Endothelial cell of umbilical vein (primary cell): ENCODE results near the gene ZNF385C. TPM values are rescaled to one million over a fixed set of nuclear protein-coding genes. Genes with fewer than 3 reads are reported as not detected.
"Not testable (repeated sequence)": the region's sequence is repeated elsewhere in the genome, so short reads cannot be mapped to it uniquely, and the experiment has no call there.

Source experiments
- BruUV-seq: library from RNA; stranded (reverse); fragments of 400-500 nt; replicated peaks from 2 replicates; lab custom pipeline; 2021; lab: Mats Ljungman, UMichigan
- CTCF ChIA-PET: fragments of 300-600, 350-600 bp; sonication (Branson Sonifier 250); formaldehyde crosslinking; loops from one replicate; lab custom pipeline; 2021; ENCODE audit warnings: antibody characterized with exemption, inconsistent platforms; lab: Charles Lee
- POLR2A ChIA-PET: fragments of 300-600, 350-600 bp; sonication (Branson Sonifier 250); formaldehyde crosslinking; loops from one replicate; lab custom pipeline; 2021; ENCODE audit warnings: antibody characterized with exemption, inconsistent platforms; lab: Charles Lee
- DNase-seq: peaks from one replicate; pipeline ENCODE4 v3.0.0-alpha.2; 2011; ENCODE audit warnings: low read depth, low spot score
- FAIRE-seq: peaks from 2 replicates; lab custom pipeline; 2011; peaks lifted over from hg19 to GRCh38; lab: Jason Lieb, UNC
- H2AFZ ChIP-seq: 2 replicates; pipeline ENCODE4 v1.6.0; 2012; ENCODE audit warnings: low read depth, low read length, control low read depth, inconsistent platforms
- H3K27ac ChIP-seq: 2 replicates; pipeline ENCODE4 v1.5.1; 2011; ENCODE audit warnings: low read depth, mild to moderate bottlenecking, control low read depth, low read length, moderate library complexity; ENCODE audit not compliant: insufficient read depth
- H3K27me3 ChIP-seq, 2 experiments: 2 replicates each; pipeline versions ENCODE4 v1.6.0 to v1.6.1; 2011; ENCODE audit warnings: low read length in 2 of 2, mixed read lengths in 1 of 2; ENCODE audit not compliant: control insufficient read depth in 2 of 2, insufficient read depth in 2 of 2
- H3K36me3 ChIP-seq, 2 experiments: 2 replicates in 1 of 2; 3 replicates in 1 of 2; pipeline ENCODE4 v1.5.1; 2011; ENCODE audit warnings: low read length in 2 of 2, mild to moderate bottlenecking in 1 of 2, moderate library complexity in 1 of 2; ENCODE audit not compliant: control insufficient read depth in 2 of 2, insufficient read depth in 2 of 2; ENCODE audit errors: extremely low read depth in 1 of 2
- H3K4me1 ChIP-seq: 3 replicates; pipeline ENCODE4 v1.5.1; 2011; ENCODE audit warnings: mild to moderate bottlenecking, low read length; ENCODE audit not compliant: control insufficient read depth, insufficient read depth; ENCODE audit errors: extremely low read depth
- H3K4me2 ChIP-seq: 2 replicates; pipeline ENCODE4 v1.6.1; 2011; ENCODE audit warnings: low read length, control low read depth, mixed read lengths; ENCODE audit not compliant: insufficient read depth
- H3K4me3 ChIP-seq, 3 experiments: fragments of 200-600 bp in 1 of 3; sonication (generic), shearing (Covaris generic) in 1 of 3; replicated peaks in 1 of 3; 2 replicates each; pipeline ENCODE4 v1.5.1; 2011 to 2016; ENCODE audit warnings: control low read depth in 3 of 3, low read length in 3 of 3, mild to moderate bottlenecking in 2 of 3, inconsistent platforms in 1 of 3, low read depth in 1 of 3, moderate library complexity in 1 of 3; ENCODE audit not compliant: insufficient read depth in 1 of 3
- H3K79me2 ChIP-seq: 2 replicates; pipeline ENCODE4 v1.6.0; 2012; ENCODE audit warnings: low read length, inconsistent platforms; ENCODE audit not compliant: control insufficient read depth, insufficient read depth
- H3K9ac ChIP-seq: replicated peaks from 2 replicates; pipeline ENCODE3; 2011; ENCODE audit warnings: low read length, control low read depth; ENCODE audit not compliant: insufficient read depth; ENCODE audit errors: extremely low read depth
- H3K9me1 ChIP-seq: replicated peaks from 3 replicates; pipeline ENCODE4 v1.6.0; 2011; ENCODE audit warnings: mild to moderate bottlenecking, low read length; ENCODE audit not compliant: control insufficient read depth, insufficient read depth; ENCODE audit errors: extremely low read depth
- H3K9me3 ChIP-seq: replicated peaks from 2 replicates; pipeline ENCODE4 v1.5.1; 2012; ENCODE audit warnings: low read length, inconsistent platforms; ENCODE audit not compliant: control insufficient read depth, insufficient read depth
- H4K20me1 ChIP-seq: replicated peaks from 2 replicates; pipeline ENCODE3; 2011; ENCODE audit warnings: mild to moderate bottlenecking, low read length; ENCODE audit not compliant: control insufficient read depth, insufficient read depth; ENCODE audit errors: extremely low read depth
- CTCF ChIP-seq, 2 donors: IDR thresholded peaks; 1 replicate in 1 of 2; 2 replicates in 1 of 2; pipeline ENCODE4 v1.5.1; 2011; ENCODE audit warnings: low read length in 2 of 2, mild to moderate bottlenecking in 2 of 2, moderate library complexity in 2 of 2, control low read depth in 1 of 2, inconsistent platforms in 1 of 2, low read depth in 1 of 2; ENCODE audit not compliant: insufficient read depth in 1 of 2; ENCODE audit errors: extremely low read depth in 1 of 2
- EZH2 ChIP-seq: IDR thresholded peaks from 2 replicates; pipeline ENCODE4 v1.6.1; 2012; ENCODE audit warnings: borderline replicate concordance, low read depth, mild to moderate bottlenecking, moderate library complexity, low read length, inconsistent platforms; ENCODE audit not compliant: severe bottlenecking
- FOS ChIP-seq: IDR thresholded peaks from 2 replicates; pipeline ENCODE4 v1.6.1; 2011; ENCODE audit warnings: mild to moderate bottlenecking, low read length, moderate library complexity, borderline replicate concordance; ENCODE audit not compliant: insufficient read depth
- GATA2 ChIP-seq: IDR thresholded peaks from 2 replicates; pipeline ENCODE4 v1.7.0; 2011; ENCODE audit warnings: low read depth, mild to moderate bottlenecking, moderate library complexity, mixed read lengths, low read length; ENCODE audit not compliant: insufficient read length, insufficient read depth
- JUN ChIP-seq: IDR thresholded peaks from 2 replicates; pipeline ENCODE4 v1.6.1; 2011; ENCODE audit warnings: borderline replicate concordance, low read depth; ENCODE audit not compliant: insufficient read length, insufficient read depth
- MAX ChIP-seq: IDR thresholded peaks from 2 replicates; pipeline ENCODE4 v1.6.1; 2011; ENCODE audit not compliant: insufficient read depth, insufficient read length
- MYC ChIP-seq: IDR thresholded peaks from one replicate; pipeline ENCODE4 v1.6.1; 2011; ENCODE audit warnings: mild to moderate bottlenecking, low read depth, low read length
- POLR2A ChIP-seq: IDR thresholded peaks from 2 replicates; pipeline ENCODE4 v1.6.1; 2012; ENCODE audit warnings: low read depth, mild to moderate bottlenecking, control low read depth, low read length
- POLR2AphosphoS5 ChIP-seq: IDR thresholded peaks from 2 replicates; pipeline ENCODE4 v1.6.1; 2012; ENCODE audit warnings: low read depth, mild to moderate bottlenecking, control low read depth, low read length, moderate library complexity; ENCODE audit not compliant: insufficient read depth
- dilution Hi-C: fragments of 300-500 bp; cut with MboI; formaldehyde crosslinking; loops from one replicate; pipeline ENCODE4 v1.15.0; 2019; ENCODE audit warnings: low sequenced_read_pairs; ENCODE audit not compliant: extremely low pct_ligation_motif_present
- intact Hi-C: fragments of 100-400 bp; cut with micrococcal nuclease; formaldehyde crosslinking; loops from one replicate; pipeline ENCODE4 v1.10.0; 2022
- polyA plus RNA-seq, 4 experiments: library from polyadenylated mRNA; depleted of rRNA in 3 of 4; stranded (reverse) in 3 of 4; unstranded in 1 of 4; fragments of >200 nt; gene quantifications; 2 replicates each; pipeline versions ENCODE4 v1.2.1 to v1.2.3, GENCODE V29; 2011 to 2012; ENCODE audit warnings: missing spikeins in 1 of 4
- total RNA-seq: library from RNA; stranded (reverse); gene quantifications from 2 replicates; pipeline ENCODE4 v1.2.3, GENCODE V29; 2021

The ZNF385C gene
- total and polyA plus RNA-seq, 2 donors (not counting 3 experiments of a cell fraction or from before 2014, with no cell fraction given), result 0.07 TPM; not detected in 1

GRCh38 chr17:42012363-42012762 lies 85.9 kb downstream of the ZNF385C start:
- DNase-seq, FAIRE-seq, intact Hi-C loops: not testable (repeated sequence)

GRCh38 chr17:42010898-42011516 lies 87.3 kb downstream of the ZNF385C start:
- H3K4me3 ChIP-seq, result no peak overlapping the region
- H2AFZ ChIP-seq, result no peak overlapping the region
- dilution Hi-C loops, result no loop called here
- peaks cover 94% of the 10 kb centered on the region for H3K79me2 ChIP-seq
- CTCF ChIA-PET, result interaction anchor here (1.7 to 2.1 kb wide), 2 partner anchors 9 to 14 kb away, joined by 3 to 7 read pairs; partner anchors contain the start of gene NKIRAS2
- TF ChIP-seq CTCF (IDR thresholded peaks at IDR 0.05; ENCODE audit: extremely low read depth in 1 of 2, insufficient read depth in 1 of 2, low read depth in 1 of 2, low read length in 2 of 2), result no peak
- TF ChIP-seq POLR2A, result no peak
- no peak for TF ChIP-seq MAX
- no peak for TF ChIP-seq GATA2
- no peak for TF ChIP-seq FOS
- TF ChIP-seq MYC, result no peak
- no peak for TF ChIP-seq JUN
- no peak for TF ChIP-seq EZH2
- no peak for TF ChIP-seq POLR2AphosphoS5
- DNase-seq (peak; percentile 34), FAIRE-seq (peak; percentile 24)
- no peak overlapping the region for H3K9ac ChIP-seq
- H3K27me3 ChIP-seq, result no peaks in the 10 kb centered on the region
- H3K36me3 ChIP-seq, result no peaks in the 10 kb centered on the region
- H3K9me3 ChIP-seq, result no peaks in the 10 kb centered on the region
- H3K27ac ChIP-seq, result peak overlapping the region; percentile 16
- BruUV-seq, result no TSS peak
- peaks cover 18% of the 10 kb centered on the region for H3K4me1 ChIP-seq
- peak overlapping the region; percentile 54 for H3K4me2 ChIP-seq
- no peaks in the 10 kb centered on the region for H3K9me1 ChIP-seq
- POLR2A ChIA-PET, result no interaction called here
- no peaks in the 10 kb centered on the region for H4K20me1 ChIP-seq
- intact Hi-C loops, result no loop called here

More at GRCh38 chr17:42012363-42012762, 85.9 kb downstream of the ZNF385C start:
- dilution Hi-C loops, BruUV-seq, H3K36me3 ChIP-seq, H3K4me3 ChIP-seq, H3K27me3 ChIP-seq, H3K4me2 ChIP-seq, H3K9ac ChIP-seq, H3K9me3 ChIP-seq, H3K9me1 ChIP-seq, H3K27ac ChIP-seq, H4K20me1 ChIP-seq, H2AFZ ChIP-seq: not testable (repeated sequence)
- peaks cover 93% of the 10 kb centered on the region for H3K79me2 ChIP-seq
- POLR2A ChIA-PET, result interaction anchor here (0.6 kb wide), 1 partner anchor 181 kb away, joined by 3 read pairs; no protein-coding TSS in a partner anchor
- H3K4me1 ChIP-seq, result peaks cover 20% of the 10 kb centered on the region
- CTCF ChIA-PET, result interaction anchor here (0.8 to 1.7 kb wide), 2 partner anchors 13 to 53 kb away, joined by 3 read pairs; no protein-coding TSS in a partner anchor
